Endothelial cell of umbilical vein (primary cell): ENCODE measurements around the gene CSNK1D. TPM values are rescaled to one million over a fixed set of nuclear protein-coding genes. Genes with fewer than 3 reads are reported as not detected.

ENCODE experiments used
- BruUV-seq: library from RNA; stranded (reverse); fragments of 400-500 nt; replicated peaks from 2 replicates; lab custom pipeline; 2021; lab: Mats Ljungman, UMichigan
- CTCF ChIA-PET: fragments of 300-600, 350-600 bp; sonication (Branson Sonifier 250); formaldehyde crosslinking; loops from one replicate; lab custom pipeline; 2021; ENCODE audit warnings: antibody characterized with exemption, inconsistent platforms; lab: Charles Lee
- POLR2A ChIA-PET: fragments of 300-600, 350-600 bp; sonication (Branson Sonifier 250); formaldehyde crosslinking; loops from one replicate; lab custom pipeline; 2021; ENCODE audit warnings: antibody characterized with exemption, inconsistent platforms; lab: Charles Lee
- DNase-seq: peaks from one replicate; pipeline ENCODE4 v3.0.0-alpha.2; 2011; ENCODE audit warnings: low read depth, low spot score
- FAIRE-seq: peaks from 2 replicates; lab custom pipeline; 2011; peaks lifted over from hg19 to GRCh38; lab: Jason Lieb, UNC
- H2AFZ ChIP-seq: 2 replicates; pipeline ENCODE4 v1.6.0; 2012; ENCODE audit warnings: low read depth, low read length, control low read depth, inconsistent platforms
- H3K27ac ChIP-seq: 2 replicates; pipeline ENCODE4 v1.5.1; 2011; ENCODE audit warnings: low read depth, mild to moderate bottlenecking, control low read depth, low read length, moderate library complexity; ENCODE audit not compliant: insufficient read depth
- H3K27me3 ChIP-seq, 2 experiments: 2 replicates each; pipeline versions ENCODE4 v1.6.0 to v1.6.1; 2011; ENCODE audit warnings: low read length in 2 of 2, mixed read lengths in 1 of 2; ENCODE audit not compliant: control insufficient read depth in 2 of 2, insufficient read depth in 2 of 2
- H3K36me3 ChIP-seq, 2 experiments: 2 replicates in 1 of 2; 3 replicates in 1 of 2; pipeline ENCODE4 v1.5.1; 2011; ENCODE audit warnings: low read length in 2 of 2, mild to moderate bottlenecking in 1 of 2, moderate library complexity in 1 of 2; ENCODE audit not compliant: control insufficient read depth in 2 of 2, insufficient read depth in 2 of 2; ENCODE audit errors: extremely low read depth in 1 of 2
- H3K4me1 ChIP-seq: 3 replicates; pipeline ENCODE4 v1.5.1; 2011; ENCODE audit warnings: mild to moderate bottlenecking, low read length; ENCODE audit not compliant: control insufficient read depth, insufficient read depth; ENCODE audit errors: extremely low read depth
- H3K4me2 ChIP-seq: 2 replicates; pipeline ENCODE4 v1.6.1; 2011; ENCODE audit warnings: low read length, control low read depth, mixed read lengths; ENCODE audit not compliant: insufficient read depth
- H3K4me3 ChIP-seq, 3 experiments: fragments of 200-600 bp in 1 of 3; sonication (generic), shearing (Covaris generic) in 1 of 3; replicated peaks in 1 of 3; 2 replicates each; pipeline ENCODE4 v1.5.1; 2011 to 2016; ENCODE audit warnings: control low read depth in 3 of 3, low read length in 3 of 3, mild to moderate bottlenecking in 2 of 3, inconsistent platforms in 1 of 3, low read depth in 1 of 3, moderate library complexity in 1 of 3; ENCODE audit not compliant: insufficient read depth in 1 of 3
- H3K79me2 ChIP-seq: 2 replicates; pipeline ENCODE4 v1.6.0; 2012; ENCODE audit warnings: low read length, inconsistent platforms; ENCODE audit not compliant: control insufficient read depth, insufficient read depth
- H3K9ac ChIP-seq: replicated peaks from 2 replicates; pipeline ENCODE3; 2011; ENCODE audit warnings: low read length, control low read depth; ENCODE audit not compliant: insufficient read depth; ENCODE audit errors: extremely low read depth
- H3K9me1 ChIP-seq: replicated peaks from 3 replicates; pipeline ENCODE4 v1.6.0; 2011; ENCODE audit warnings: mild to moderate bottlenecking, low read length; ENCODE audit not compliant: control insufficient read depth, insufficient read depth; ENCODE audit errors: extremely low read depth
- H3K9me3 ChIP-seq: replicated peaks from 2 replicates; pipeline ENCODE4 v1.5.1; 2012; ENCODE audit warnings: low read length, inconsistent platforms; ENCODE audit not compliant: control insufficient read depth, insufficient read depth
- H4K20me1 ChIP-seq: replicated peaks from 2 replicates; pipeline ENCODE3; 2011; ENCODE audit warnings: mild to moderate bottlenecking, low read length; ENCODE audit not compliant: control insufficient read depth, insufficient read depth; ENCODE audit errors: extremely low read depth
- EZH2 ChIP-seq: IDR thresholded peaks from 2 replicates; pipeline ENCODE4 v1.6.1; 2012; ENCODE audit warnings: borderline replicate concordance, low read depth, mild to moderate bottlenecking, moderate library complexity, low read length, inconsistent platforms; ENCODE audit not compliant: severe bottlenecking
- FOS ChIP-seq: IDR thresholded peaks from 2 replicates; pipeline ENCODE4 v1.6.1; 2011; ENCODE audit warnings: mild to moderate bottlenecking, low read length, moderate library complexity, borderline replicate concordance; ENCODE audit not compliant: insufficient read depth
- GATA2 ChIP-seq: IDR thresholded peaks from 2 replicates; pipeline ENCODE4 v1.7.0; 2011; ENCODE audit warnings: low read depth, mild to moderate bottlenecking, moderate library complexity, mixed read lengths, low read length; ENCODE audit not compliant: insufficient read length, insufficient read depth
- JUN ChIP-seq: IDR thresholded peaks from 2 replicates; pipeline ENCODE4 v1.6.1; 2011; ENCODE audit warnings: borderline replicate concordance, low read depth; ENCODE audit not compliant: insufficient read length, insufficient read depth
- MAX ChIP-seq: IDR thresholded peaks from 2 replicates; pipeline ENCODE4 v1.6.1; 2011; ENCODE audit not compliant: insufficient read depth, insufficient read length
- POLR2A ChIP-seq: IDR thresholded peaks from 2 replicates; pipeline ENCODE4 v1.6.1; 2012; ENCODE audit warnings: low read depth, mild to moderate bottlenecking, control low read depth, low read length
- POLR2AphosphoS5 ChIP-seq: IDR thresholded peaks from 2 replicates; pipeline ENCODE4 v1.6.1; 2012; ENCODE audit warnings: low read depth, mild to moderate bottlenecking, control low read depth, low read length, moderate library complexity; ENCODE audit not compliant: insufficient read depth
- dilution Hi-C: fragments of 300-500 bp; cut with MboI; formaldehyde crosslinking; loops from one replicate; pipeline ENCODE4 v1.15.0; 2019; ENCODE audit warnings: low sequenced_read_pairs; ENCODE audit not compliant: extremely low pct_ligation_motif_present
- intact Hi-C: fragments of 100-400 bp; cut with micrococcal nuclease; formaldehyde crosslinking; loops from one replicate; pipeline ENCODE4 v1.10.0; 2022
- polyA plus RNA-seq, 4 experiments: library from polyadenylated mRNA; depleted of rRNA in 3 of 4; stranded (reverse) in 3 of 4; unstranded in 1 of 4; fragments of >200 nt; gene quantifications; 2 replicates each; pipeline versions ENCODE4 v1.2.1 to v1.2.3, GENCODE V29; 2011 to 2012; ENCODE audit warnings: missing spikeins in 1 of 4
- total RNA-seq: library from RNA; stranded (reverse); gene quantifications from 2 replicates; pipeline ENCODE4 v1.2.3, GENCODE V29; 2021
- TF ChIP-seq, protein P1 (sequence below), 2 donors: IDR thresholded peaks; 1 replicate in 1 of 2; 2 replicates in 1 of 2; pipeline ENCODE4 v1.5.1; 2011; ENCODE audit warnings: low read length in 2 of 2, mild to moderate bottlenecking in 2 of 2, moderate library complexity in 2 of 2, control low read depth in 1 of 2, inconsistent platforms in 1 of 2, low read depth in 1 of 2; ENCODE audit not compliant: insufficient read depth in 1 of 2; ENCODE audit errors: extremely low read depth in 1 of 2

Gene CSNK1D
- total and polyA plus RNA-seq, 2 donors (not counting 3 experiments of a cell fraction or from before 2014, with no cell fraction given), result 127 to 155 TPM

- H3K79me2 ChIP-seq, result peaks cover 68% of the 10 kb centered on the region
- H3K36me3 ChIP-seq, result peaks cover 7 to 24% of the 10 kb centered on the region in 2 experiments
- H3K27ac ChIP-seq, result no peak overlapping the region
- no TSS peak for BruUV-seq
- no peaks in the 10 kb centered on the region for H3K9me3 ChIP-seq
- intact Hi-C loops (no loop called here), dilution Hi-C loops (no loop called here)
- DNase-seq (no peak), FAIRE-seq (no peak)
- no peak for TF ChIP-seq JUN
- TF ChIP-seq MAX, result no peak
- no peak for TF ChIP-seq EZH2
- no peak for TF ChIP-seq FOS
- TF ChIP-seq POLR2A, result no peak
- no peak for TF ChIP-seq POLR2AphosphoS5
- TF ChIP-seq, protein P1, sequence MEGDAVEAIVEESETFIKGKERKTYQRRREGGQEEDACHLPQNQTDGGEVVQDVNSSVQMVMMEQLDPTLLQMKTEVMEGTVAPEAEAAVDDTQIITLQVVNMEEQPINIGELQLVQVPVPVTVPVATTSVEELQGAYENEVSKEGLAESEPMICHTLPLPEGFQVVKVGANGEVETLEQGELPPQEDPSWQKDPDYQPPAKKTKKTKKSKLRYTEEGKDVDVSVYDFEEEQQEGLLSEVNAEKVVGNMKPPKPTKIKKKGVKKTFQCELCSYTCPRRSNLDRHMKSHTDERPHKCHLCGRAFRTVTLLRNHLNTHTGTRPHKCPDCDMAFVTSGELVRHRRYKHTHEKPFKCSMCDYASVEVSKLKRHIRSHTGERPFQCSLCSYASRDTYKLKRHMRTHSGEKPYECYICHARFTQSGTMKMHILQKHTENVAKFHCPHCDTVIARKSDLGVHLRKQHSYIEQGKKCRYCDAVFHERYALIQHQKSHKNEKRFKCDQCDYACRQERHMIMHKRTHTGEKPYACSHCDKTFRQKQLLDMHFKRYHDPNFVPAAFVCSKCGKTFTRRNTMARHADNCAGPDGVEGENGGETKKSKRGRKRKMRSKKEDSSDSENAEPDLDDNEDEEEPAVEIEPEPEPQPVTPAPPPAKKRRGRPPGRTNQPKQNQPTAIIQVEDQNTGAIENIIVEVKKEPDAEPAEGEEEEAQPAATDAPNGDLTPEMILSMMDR (IDR thresholded peaks at IDR 0.05; ENCODE audit: extremely low read depth in 1 of 2, insufficient read depth in 1 of 2, low read depth in 1 of 2, low read length in 2 of 2), result no peak
- TF ChIP-seq GATA2, result no peak
- no peak overlapping the region for H3K4me3 ChIP-seq
- peaks cover 26% of the 10 kb centered on the region for H3K4me1 ChIP-seq
- H3K9me1 ChIP-seq, result no peaks in the 10 kb centered on the region
- H2AFZ ChIP-seq, result no peak overlapping the region
- CTCF ChIA-PET, result no interaction called here
- POLR2A ChIA-PET, result no interaction called here
- H4K20me1 ChIP-seq, result peaks cover 6% of the 10 kb centered on the region
- H3K27me3 ChIP-seq, result no peaks in the 10 kb centered on the region
- H3K9ac ChIP-seq, result no peak overlapping the region
- no peak overlapping the region for H3K4me2 ChIP-seq
Measured at GRCh38 chr17:82271401-82271800, 2.1 kb downstream of the CSNK1D start.
